Activated T-helper 1 cell treated with anti-CD3 and anti-CD28 coated beads, Interleukin-2, amount 50 U/mL, for 16 hours (primary cell): ENCODE measurements around the gene MYH10.

Source experiments
- DNase-seq, 2 donors: peaks; one replicate each; pipeline ENCODE4 v3.0.0-alpha.2; 2020; ENCODE audit warnings: low read depth in 1 of 2, low spot score in 1 of 2

Gene MYH10

GRCh38 chr17:8475781-8476180 lies 154.7 kb downstream of the MYH10 start:
- no peak for DNase-seq

DNA sequence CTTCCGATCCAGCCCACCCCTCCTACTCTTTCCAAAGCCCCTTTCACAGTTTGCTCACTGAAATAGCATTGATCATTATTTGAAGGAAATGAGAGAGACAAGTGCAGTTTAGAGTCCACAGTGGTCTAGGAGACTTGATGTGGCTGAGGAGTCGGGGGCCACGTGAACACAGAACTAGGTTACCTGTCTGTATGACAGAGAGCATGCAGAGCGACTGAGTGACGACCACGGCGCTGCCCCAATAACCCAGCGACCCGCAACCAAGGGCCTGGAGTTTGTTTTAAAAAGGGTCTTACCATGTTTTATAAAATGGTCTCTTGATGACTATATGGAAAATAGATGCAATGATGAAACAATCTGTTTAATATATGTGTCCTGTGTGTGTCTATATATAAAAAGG lies 155.3 kb downstream of the MYH10 start:
- DNase-seq, result no peak

GRCh38 chr17:8474826-8475225 lies 155.7 kb downstream of the MYH10 start:
- DNase-seq, result no peak

GRCh38 chr17:8473451-8474192 lies 156.9 kb downstream of the MYH10 start:
- no peak for DNase-seq

- DNase-seq, result no peak
Measured at GRCh38 chr17:8472663-8473062, 157.9 kb downstream of the MYH10 start.

DNA sequence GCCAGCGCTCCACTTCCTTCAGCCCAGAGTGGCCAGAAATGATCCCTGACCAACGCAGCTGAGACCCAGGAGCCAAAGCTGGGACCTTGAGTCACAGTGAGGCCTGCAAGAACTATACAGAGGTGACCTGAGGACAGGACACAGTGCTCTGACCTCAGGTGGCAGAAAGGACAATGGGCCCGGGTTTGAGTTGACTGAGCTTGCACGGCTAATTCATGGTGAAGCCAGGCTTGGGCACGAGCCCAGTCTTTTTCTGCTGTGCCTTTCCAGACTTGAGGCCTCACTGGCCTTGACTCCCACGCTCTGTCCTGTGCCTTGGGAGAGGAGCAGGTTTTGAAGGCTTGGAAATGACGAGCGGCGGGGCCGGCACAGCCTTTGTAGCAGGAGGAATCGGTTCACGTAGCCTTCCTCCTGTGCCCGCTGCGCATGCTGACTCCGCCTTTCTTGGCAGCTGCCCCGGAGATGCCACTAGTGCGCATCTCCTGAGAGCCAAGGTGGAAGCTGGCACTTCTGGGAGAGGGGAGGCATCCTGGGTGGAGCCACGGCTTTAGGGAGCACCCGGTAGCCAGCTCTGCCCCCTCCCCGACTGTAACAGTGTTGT lies 160.0 kb downstream of the MYH10 start:
- DNase-seq, result no peak

DNA sequence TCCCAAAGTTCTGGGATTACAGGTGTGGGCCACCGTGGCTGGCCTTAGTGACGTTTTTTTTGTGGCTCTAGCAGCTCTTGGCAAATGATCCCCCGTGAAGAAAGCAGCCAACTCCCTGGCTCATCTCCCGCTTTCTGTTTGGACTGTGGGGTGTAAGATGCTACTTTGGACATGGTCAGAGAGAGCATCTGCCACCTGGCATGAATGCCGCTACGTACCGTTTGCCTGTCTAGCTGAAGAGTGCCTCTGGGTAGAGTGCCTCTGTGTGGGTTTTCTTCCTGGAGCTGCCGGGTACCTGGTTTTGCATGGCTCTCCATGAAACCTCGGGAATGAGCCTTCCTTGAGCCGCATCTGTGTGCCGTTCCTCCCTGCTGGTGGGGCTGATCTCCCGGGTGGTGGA lies 160.6 kb downstream of the MYH10 start:
- DNase-seq, result no peak

DNA sequence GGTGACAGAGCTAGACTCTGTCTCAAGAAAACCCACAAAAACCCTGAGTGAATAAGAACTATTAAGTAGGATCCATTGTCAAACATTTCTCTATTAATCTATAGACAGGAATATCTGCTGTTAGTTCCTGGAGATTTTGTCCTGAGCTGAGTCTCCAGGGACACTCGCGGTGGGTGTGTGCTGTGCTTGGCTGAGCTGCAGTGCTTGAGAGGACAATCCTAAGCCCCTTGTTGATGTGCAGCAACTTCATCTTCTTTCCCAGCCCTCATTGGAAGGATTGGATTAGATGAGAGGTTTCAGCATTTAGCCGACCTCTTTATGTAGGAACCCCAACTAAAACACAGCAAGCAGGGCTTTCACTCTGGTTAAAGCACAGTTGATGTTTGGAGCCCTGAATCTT lies 161.5 kb downstream of the MYH10 start:
- no peak for DNase-seq

DNA sequence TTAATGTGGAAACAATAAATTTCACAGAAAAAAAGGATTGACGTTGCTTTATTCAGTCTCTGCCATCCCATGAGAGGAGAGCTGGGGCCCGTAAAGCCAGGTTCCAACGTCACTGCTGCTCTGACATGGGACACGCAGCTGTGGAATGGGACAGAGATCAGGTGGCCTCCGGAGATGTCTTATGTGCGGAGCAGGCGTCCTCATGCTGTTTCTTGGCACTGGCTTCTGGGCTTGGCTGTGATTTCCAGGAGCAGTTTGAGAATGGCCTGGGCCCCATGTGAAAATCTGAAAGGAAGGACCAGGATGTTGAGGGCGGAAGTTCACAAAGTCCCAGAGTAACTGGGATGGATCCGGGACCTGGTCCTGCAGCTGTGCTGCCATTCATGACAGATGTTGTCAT lies 162.4 kb downstream of the MYH10 start:
- DNase-seq, result no peak

DNA sequence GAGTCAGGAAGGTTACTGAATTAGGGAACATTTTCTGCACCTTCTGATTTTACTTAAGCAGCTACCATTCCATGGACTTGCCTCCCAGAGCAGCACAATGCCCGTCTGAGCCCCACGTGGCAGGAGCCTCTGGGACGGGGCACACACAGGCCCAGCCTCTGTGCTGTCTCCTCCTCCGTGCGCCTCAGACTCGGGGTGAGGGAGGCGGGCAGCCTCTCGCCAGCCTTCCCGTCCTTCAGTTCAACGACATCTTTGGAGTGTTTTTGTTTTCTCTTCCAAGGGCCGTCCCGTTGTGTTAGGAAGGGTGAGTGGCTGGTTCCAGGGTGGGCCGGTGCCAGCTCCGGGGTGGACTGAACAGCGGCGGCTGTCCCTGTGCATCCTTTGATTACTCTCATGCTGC lies 163.0 kb downstream of the MYH10 start:
- no peak for DNase-seq

DNA sequence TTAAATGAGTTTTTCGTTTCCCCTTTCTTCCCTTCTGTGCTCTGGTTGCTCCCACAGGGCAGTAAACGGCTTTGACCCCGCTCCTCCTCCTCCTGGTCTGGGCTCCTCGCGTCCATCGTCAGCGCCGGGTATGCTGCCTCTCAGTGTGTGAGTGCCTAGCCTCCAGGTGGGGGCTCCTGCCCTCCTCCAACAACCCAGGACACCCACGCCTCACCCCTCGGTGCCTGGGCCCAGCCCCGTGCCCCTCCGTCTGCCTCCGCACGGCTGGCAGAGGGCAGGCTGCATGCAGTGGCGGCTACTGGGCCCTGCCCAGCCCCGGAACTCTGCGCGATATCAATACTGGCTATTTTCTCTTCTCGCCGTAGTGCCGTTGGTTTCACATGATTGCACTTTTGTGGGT lies 163.7 kb downstream of the MYH10 start:
- DNase-seq, result no peak

DNA sequence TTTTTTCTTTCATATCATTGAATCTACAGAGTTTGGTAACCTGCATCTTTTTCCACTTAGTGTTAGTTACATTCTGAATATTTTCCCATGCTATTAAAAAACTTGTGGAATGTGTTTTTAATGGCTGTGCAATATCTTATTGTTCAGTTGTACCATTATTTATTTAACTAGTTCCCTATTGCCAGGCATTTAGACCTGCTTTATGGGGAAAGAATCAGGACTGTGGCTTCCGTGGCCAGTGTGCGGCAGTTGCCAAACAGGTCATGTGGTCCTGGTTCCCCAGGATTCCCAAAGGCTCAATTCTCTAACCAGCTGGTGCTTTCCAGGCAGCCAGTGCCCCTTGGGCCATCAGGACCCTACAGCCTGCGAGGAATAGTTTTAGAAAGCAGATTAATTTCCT lies 164.1 kb downstream of the MYH10 start:
- no peak for DNase-seq

GRCh38 chr17:8465759-8466158 lies 164.8 kb downstream of the MYH10 start:
- DNase-seq, result no peak

- no peak for DNase-seq
Measured at GRCh38 chr17:8465356-8465755, 165.2 kb downstream of the MYH10 start.

- DNase-seq, result no peak
Measured at GRCh38 chr17:8464941-8465340, 165.6 kb downstream of the MYH10 start.

- no peak for DNase-seq
Measured at GRCh38 chr17:8463099-8463498, 167.4 kb downstream of the MYH10 start.

DNA sequence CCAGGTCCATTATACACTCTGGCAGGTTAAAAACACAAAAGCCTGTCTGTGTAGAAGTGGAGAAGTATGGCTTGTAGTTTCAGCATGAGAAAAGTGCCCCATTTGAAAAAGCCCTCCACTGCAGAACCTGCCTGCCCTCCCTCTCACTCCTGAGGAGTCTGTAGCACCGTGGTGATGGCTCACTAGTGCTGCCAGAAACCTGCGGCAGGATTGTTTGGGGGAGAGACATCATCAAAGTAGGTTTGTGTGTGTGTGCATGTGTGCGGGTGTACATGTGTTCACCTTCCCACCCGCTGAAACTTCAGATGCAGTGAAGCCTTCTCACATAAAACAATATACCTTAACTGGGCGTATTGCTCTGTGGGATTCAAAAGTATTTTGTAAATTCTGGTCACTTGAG lies 168.0 kb downstream of the MYH10 start:
- DNase-seq, result no peak

DNA sequence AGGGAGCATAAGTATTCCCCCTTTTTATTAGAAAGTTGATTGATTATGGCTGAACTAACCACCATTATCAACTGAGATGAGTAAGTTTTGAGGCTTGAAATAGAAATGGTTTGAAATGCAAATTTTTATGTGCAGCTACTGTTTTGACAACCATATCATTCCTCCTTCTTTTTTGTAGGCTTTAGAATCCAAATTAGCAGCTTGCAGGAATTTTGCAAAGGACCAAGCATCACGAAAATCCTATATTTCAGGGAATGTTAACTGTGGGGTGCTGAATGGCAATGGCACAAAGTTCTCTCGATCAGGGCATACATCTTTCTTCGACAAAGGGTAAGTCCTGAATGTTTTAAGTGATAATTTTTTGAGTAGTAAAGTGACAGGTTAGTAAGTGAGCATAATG lies 170.7 kb downstream of the MYH10 start:
- no peak for DNase-seq

DNA sequence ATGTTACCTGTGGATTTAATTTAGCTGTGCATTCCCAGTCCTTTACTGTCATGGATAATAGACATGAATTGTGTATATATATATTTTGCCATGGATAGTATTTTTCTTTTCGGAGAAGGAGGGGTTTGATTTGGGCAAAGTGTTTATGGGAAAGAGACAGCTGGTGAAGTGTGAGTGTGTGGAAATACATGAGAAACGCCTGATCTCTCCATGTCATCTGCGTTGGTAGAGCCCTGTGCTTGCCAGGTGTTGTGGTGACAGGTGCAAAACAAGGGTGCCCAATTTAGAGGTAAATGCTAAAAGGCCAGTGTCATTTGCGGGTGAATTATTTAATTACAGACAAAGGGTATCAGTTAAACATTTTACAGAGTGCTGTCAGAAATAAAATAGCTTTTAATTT lies 171.4 kb downstream of the MYH10 start:
- no peak for DNase-seq

- DNase-seq, result no peak
Measured at GRCh38 chr17:8458128-8458527, 172.4 kb downstream of the MYH10 start.

DNA sequence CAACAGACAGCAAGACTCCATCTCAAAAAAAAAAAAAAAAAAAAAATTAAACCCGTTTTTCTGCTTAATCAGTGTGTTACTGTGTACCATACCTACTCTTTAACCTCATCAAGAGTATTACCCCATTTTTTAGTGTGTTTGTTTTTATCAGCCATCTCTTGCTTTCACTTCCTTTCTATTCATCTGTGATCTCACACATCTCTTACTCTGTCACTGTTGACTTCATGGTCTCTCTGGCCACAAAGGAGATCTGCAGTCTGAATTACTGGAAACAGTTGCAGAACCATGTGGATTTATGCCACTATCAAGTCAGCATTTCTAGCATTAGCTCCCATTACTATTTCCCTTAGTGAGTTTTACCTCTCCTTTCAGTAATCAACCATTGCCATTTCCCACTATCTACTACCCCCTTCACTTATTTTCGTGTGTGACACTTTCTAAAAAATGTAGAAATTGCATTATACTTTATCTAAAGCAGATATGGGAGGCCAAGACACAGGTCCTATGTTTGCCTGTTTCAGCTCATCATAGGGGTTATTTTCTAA lies 174.8 kb downstream of the MYH10 start:
- DNase-seq, result no peak

DNA sequence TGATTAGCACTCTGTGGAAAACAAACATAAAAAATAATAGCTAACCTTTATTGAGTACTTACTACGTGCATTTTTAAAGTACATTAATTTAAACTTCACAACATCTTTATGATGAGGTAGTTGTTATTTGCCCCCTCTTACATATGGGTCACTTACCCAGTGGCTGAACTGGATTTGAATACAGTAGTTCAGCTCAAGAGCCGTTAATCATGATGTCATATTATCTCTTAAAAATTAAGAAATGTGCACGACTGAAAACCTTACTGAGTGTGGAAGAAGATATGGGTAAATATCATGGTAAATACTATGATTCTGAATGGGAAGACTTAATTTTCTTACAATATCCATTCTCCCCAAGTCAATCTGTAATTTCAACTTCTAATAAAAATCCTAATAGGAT lies 177.2 kb downstream of the MYH10 start:
- no peak for DNase-seq
